H1 (cell line): ENCODE measurements around the gene MYO16. TPM values are rescaled to one million over a fixed set of nuclear protein-coding genes. Genes with fewer than 3 reads are reported as not detected.

Experiments used
- CHD1 ChIP-seq: IDR thresholded peaks from 2 replicates; pipeline ENCODE4 v1.6.1; 2012; ENCODE audit warnings: low read depth, low read length, improper control_type of control experiment
- RXRA ChIP-seq: IDR thresholded peaks from 2 replicates; pipeline ENCODE4 v1.6.1; 2011; ENCODE audit warnings: low read depth, mild to moderate bottlenecking, low read length, moderate library complexity; ENCODE audit not compliant: insufficient read depth
- SUZ12 ChIP-seq: fragments of 200-600 bp; sonication (generic); IDR thresholded peaks from 2 replicates; pipeline ENCODE4 v1.6.1; 2012; ENCODE audit warnings: mild to moderate bottlenecking, inconsistent platforms, low read length, moderate library complexity, mixed read lengths
- polyA plus RNA-seq, 7 experiments: library from polyadenylated mRNA; depleted of rRNA in 3 of 7; stranded (reverse) in 5 of 7; unstranded in 2 of 7; fragments of >200 nt in 5 of 7; fragments of 200-250 nt in 2 of 7; gene quantifications; 1 replicate in 5 of 7; 2 replicates in 1 of 7; 4 replicates in 1 of 7; pipeline versions ENCODE4 v1.2.1 to v1.2.3, GENCODE V29; 2011 to 2013; ENCODE audit warnings: missing spikeins in 2 of 7, mixed read lengths in 2 of 7
- total RNA-seq: library from RNA; stranded (reverse); fragmentation: NEBNext Ultra II Directional; extraction: Animal tissue kit (Norgen Biotek cat#: 25700); gene quantifications from 2 replicates; pipeline ENCODE4 v1.2.1, GENCODE V29; 2021
- TF ChIP-seq, protein P1 (sequence below), 3 experiments: IDR thresholded peaks; 1 replicate in 2 of 3; 2 replicates in 1 of 3; pipeline versions ENCODE4 v1.5.1 to v1.6.1; 2011; ENCODE audit warnings: low read length in 3 of 3, mild to moderate bottlenecking in 3 of 3, inconsistent platforms in 2 of 3, low read depth in 1 of 3, moderate library complexity in 1 of 3; ENCODE audit not compliant: insufficient read depth in 1 of 3; ENCODE audit errors: control extremely low read depth in 1 of 3

Gene MYO16
- total and polyA plus RNA-seq, 2 of the 8 experiments (the other 6 are each of a cell fraction or from before 2014, with no cell fraction given): 0.02 to 0.22 TPM

DNA sequence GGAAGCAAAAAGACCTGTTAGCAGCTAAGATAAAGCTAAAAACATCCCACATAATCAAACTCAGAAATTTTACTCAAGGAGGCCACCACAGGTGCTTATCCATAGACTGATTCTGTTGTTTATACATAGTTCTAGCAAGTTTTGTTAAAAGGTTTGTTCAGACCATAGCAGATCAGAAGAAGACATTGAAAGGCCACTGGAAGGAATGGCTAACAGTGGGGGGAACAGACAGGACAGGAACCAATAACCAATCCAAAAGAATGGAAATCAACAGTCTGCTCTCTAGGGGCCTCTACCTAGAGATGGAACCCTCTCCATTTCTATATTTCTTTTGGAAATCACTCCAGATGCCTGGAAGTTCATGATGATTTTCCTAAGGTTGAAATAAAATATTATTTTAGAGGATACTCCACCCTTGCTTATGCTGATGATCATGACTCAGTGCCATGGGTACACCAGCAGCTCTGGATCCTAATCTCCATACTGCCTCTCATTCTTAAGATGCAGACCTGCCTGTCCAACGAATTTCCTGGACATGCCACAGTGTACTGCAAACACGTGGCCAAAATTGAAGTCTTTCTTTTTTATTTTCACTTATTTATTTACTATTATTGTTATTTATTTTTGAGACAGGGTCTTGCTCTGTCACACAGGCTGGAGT is 260.0 kb downstream of the MYO16 start (continued):
- TF ChIP-seq, protein P1, sequence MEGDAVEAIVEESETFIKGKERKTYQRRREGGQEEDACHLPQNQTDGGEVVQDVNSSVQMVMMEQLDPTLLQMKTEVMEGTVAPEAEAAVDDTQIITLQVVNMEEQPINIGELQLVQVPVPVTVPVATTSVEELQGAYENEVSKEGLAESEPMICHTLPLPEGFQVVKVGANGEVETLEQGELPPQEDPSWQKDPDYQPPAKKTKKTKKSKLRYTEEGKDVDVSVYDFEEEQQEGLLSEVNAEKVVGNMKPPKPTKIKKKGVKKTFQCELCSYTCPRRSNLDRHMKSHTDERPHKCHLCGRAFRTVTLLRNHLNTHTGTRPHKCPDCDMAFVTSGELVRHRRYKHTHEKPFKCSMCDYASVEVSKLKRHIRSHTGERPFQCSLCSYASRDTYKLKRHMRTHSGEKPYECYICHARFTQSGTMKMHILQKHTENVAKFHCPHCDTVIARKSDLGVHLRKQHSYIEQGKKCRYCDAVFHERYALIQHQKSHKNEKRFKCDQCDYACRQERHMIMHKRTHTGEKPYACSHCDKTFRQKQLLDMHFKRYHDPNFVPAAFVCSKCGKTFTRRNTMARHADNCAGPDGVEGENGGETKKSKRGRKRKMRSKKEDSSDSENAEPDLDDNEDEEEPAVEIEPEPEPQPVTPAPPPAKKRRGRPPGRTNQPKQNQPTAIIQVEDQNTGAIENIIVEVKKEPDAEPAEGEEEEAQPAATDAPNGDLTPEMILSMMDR (IDR thresholded peaks at IDR 0.05; ENCODE audit: control extremely low read depth in 1 of 3, insufficient read depth in 1 of 3, low read depth in 1 of 3, low read length in 3 of 3): no peak
- TF ChIP-seq RXRA (no peak), SUZ12 (no peak), CHD1 (no peak)
